ENCODE data around the gene NOSTRIN. TPM values are rescaled to one million over a fixed set of nuclear protein-coding genes. Genes with fewer than 3 reads are reported as not detected.

The NOSTRIN gene
- total RNA-seq, 1 experiment from 2014 or later = 3.1 TPM

DNA sequence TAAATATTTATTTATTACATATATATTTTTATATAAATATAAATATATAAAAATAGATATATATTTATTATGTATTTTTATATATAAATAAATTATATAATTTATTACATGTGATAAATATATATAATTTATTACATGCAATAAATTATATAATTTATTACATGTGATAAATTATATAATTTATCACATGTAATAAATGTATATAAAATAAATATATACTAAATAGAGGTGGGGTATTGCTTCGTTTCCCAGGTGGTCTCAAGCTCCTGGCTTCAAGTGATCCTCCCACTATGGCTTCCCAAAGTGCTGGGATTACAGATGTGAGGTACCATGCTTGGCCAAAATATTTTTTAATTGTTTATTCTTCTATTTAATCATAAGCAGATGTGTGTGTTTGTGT, 95.0 kb downstream of the NOSTRIN start (continued):
- TF ChIP-seq EZH2 (IDR thresholded peaks at IDR 0.05) (no peak), POLR2AphosphoS5 (IDR thresholded peaks at IDR 0.05; ENCODE audit: low read depth, low read length) (no peak)

DNA sequence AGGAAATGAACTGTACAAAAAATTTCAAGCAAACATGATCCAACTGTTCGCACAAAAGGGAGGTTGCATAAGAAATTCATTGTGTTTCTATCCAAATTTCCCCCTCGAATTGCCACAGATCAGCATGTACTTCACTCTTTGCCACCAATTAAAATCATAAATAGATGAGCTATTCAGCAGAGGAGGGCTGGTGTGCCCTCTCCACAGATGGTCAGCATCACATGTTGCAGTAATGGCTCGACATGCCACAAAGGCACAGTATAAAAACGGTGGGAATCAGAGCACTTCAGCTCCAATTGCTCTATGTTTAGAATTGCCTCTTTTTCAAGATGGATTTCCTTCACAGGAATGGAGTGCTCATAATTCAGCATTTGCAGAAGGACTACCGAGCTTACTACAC, 98.6 kb downstream of the NOSTRIN start, which contains the start of gene G6PC2:
TSS of gene G6PC2 (plus strand) at position 289 of the 400 bp plus-strand sequence. CDS start at position 330, 41 bp downstream.
- BruUV-seq (replicated peaks) = no TSS peak
- ATAC-seq (no peak), DNase-seq (ENCODE audit: low read depth, low spot score) (no peak)
- Histone ChIP-seq H3K4me1 (ENCODE audit: control insufficient read depth in 1 of 2, insufficient read depth in 2 of 2, low read length in 2 of 2) (no peaks in the 10 kb centered on the region), H3K9ac (ENCODE audit: low read length) (no peak within 1 kb of the TSS), H3K79me2 (ENCODE audit: insufficient read depth, low read length) (no peaks in the 10 kb centered on the region), H3K9me3 (ENCODE audit: control insufficient read depth in 1 of 2, insufficient read depth in 1 of 2, low read depth in 1 of 2, low read length in 2 of 2) (no peaks in the 10 kb centered on the region), H3K4me3 (replicated peaks in 1 of 2; ENCODE audit: low read depth in 1 of 2, low read length in 2 of 2) (no peak within 1 kb of the TSS), H3K27ac (ENCODE audit: low read depth, low read length) (no peak within 1 kb of the TSS), H2AFZ (ENCODE audit: low read depth, low read length, poor library complexity, severe bottlenecking) (no peak within 1 kb of the TSS), H3K9me2 (ENCODE audit: insufficient read depth) (no peaks in the 10 kb centered on the region), H3K36me3 (ENCODE audit: control insufficient read depth in 1 of 2, insufficient read depth in 2 of 2, low read length in 2 of 2) (no peaks in the 10 kb centered on the region), H4K20me1 (ENCODE audit: insufficient read depth) (no peaks in the 10 kb centered on the region), H3K27me3 (ENCODE audit: insufficient read depth, low read length) (no peaks in the 10 kb centered on the region), H3K4me2 (ENCODE audit: low read length) (no peak within 1 kb of the TSS)
- POLR2A ChIA-PET = no interaction called here
- TF ChIP-seq ELF1 (IDR thresholded peaks at IDR 0.05; ENCODE audit: borderline replicate concordance, low read depth) = no peak
- no peak for TF ChIP-seq EZH2 (IDR thresholded peaks at IDR 0.05)
- TF ChIP-seq ZFX (IDR thresholded peaks at IDR 0.05) = no peak
- TF ChIP-seq EGR1 (IDR thresholded peaks at IDR 0.05; ENCODE audit: low read depth) = no peak
- TF ChIP-seq YY1 (IDR thresholded peaks at IDR 0.05; ENCODE audit: extremely low read depth, insufficient replicate concordance, low read depth, low read length) = no peak
- TF ChIP-seq POLR2A (IDR thresholded peaks at IDR 0.05; ENCODE audit: borderline replicate concordance, extremely low read depth, insufficient read depth, insufficient read length) = no peak
- TF ChIP-seq SIN3A (IDR thresholded peaks at IDR 0.05; ENCODE audit: low read depth) = no peak
- no peak for TF ChIP-seq ZNF274 (IDR thresholded peaks at IDR 0.05; ENCODE audit: low read depth, low read length)
- TF ChIP-seq, protein P1, sequence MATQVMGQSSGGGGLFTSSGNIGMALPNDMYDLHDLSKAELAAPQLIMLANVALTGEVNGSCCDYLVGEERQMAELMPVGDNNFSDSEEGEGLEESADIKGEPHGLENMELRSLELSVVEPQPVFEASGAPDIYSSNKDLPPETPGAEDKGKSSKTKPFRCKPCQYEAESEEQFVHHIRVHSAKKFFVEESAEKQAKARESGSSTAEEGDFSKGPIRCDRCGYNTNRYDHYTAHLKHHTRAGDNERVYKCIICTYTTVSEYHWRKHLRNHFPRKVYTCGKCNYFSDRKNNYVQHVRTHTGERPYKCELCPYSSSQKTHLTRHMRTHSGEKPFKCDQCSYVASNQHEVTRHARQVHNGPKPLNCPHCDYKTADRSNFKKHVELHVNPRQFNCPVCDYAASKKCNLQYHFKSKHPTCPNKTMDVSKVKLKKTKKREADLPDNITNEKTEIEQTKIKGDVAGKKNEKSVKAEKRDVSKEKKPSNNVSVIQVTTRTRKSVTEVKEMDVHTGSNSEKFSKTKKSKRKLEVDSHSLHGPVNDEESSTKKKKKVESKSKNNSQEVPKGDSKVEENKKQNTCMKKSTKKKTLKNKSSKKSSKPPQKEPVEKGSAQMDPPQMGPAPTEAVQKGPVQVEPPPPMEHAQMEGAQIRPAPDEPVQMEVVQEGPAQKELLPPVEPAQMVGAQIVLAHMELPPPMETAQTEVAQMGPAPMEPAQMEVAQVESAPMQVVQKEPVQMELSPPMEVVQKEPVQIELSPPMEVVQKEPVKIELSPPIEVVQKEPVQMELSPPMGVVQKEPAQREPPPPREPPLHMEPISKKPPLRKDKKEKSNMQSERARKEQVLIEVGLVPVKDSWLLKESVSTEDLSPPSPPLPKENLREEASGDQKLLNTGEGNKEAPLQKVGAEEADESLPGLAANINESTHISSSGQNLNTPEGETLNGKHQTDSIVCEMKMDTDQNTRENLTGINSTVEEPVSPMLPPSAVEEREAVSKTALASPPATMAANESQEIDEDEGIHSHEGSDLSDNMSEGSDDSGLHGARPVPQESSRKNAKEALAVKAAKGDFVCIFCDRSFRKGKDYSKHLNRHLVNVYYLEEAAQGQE (IDR thresholded peaks at IDR 0.05; ENCODE audit: low read depth) = no peak
- TF ChIP-seq, protein P2, sequence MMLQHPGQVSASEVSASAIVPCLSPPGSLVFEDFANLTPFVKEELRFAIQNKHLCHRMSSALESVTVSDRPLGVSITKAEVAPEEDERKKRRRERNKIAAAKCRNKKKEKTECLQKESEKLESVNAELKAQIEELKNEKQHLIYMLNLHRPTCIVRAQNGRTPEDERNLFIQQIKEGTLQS (IDR thresholded peaks at IDR 0.05) = no peak
- TF ChIP-seq, protein P3, sequence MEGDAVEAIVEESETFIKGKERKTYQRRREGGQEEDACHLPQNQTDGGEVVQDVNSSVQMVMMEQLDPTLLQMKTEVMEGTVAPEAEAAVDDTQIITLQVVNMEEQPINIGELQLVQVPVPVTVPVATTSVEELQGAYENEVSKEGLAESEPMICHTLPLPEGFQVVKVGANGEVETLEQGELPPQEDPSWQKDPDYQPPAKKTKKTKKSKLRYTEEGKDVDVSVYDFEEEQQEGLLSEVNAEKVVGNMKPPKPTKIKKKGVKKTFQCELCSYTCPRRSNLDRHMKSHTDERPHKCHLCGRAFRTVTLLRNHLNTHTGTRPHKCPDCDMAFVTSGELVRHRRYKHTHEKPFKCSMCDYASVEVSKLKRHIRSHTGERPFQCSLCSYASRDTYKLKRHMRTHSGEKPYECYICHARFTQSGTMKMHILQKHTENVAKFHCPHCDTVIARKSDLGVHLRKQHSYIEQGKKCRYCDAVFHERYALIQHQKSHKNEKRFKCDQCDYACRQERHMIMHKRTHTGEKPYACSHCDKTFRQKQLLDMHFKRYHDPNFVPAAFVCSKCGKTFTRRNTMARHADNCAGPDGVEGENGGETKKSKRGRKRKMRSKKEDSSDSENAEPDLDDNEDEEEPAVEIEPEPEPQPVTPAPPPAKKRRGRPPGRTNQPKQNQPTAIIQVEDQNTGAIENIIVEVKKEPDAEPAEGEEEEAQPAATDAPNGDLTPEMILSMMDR (IDR thresholded peaks at IDR 0.05 in 2 of 3, conservative IDR thresholded peaks at IDR 0.05 in 1 of 3; ENCODE audit: borderline replicate concordance in 1 of 3, insufficient read depth in 1 of 3, low read depth in 2 of 3, low read length in 2 of 3) = no peak
- no peak for TF ChIP-seq EZH2phosphoT487 (IDR thresholded peaks at IDR 0.05; ENCODE audit: borderline replicate concordance)
- TF ChIP-seq, protein P4, sequence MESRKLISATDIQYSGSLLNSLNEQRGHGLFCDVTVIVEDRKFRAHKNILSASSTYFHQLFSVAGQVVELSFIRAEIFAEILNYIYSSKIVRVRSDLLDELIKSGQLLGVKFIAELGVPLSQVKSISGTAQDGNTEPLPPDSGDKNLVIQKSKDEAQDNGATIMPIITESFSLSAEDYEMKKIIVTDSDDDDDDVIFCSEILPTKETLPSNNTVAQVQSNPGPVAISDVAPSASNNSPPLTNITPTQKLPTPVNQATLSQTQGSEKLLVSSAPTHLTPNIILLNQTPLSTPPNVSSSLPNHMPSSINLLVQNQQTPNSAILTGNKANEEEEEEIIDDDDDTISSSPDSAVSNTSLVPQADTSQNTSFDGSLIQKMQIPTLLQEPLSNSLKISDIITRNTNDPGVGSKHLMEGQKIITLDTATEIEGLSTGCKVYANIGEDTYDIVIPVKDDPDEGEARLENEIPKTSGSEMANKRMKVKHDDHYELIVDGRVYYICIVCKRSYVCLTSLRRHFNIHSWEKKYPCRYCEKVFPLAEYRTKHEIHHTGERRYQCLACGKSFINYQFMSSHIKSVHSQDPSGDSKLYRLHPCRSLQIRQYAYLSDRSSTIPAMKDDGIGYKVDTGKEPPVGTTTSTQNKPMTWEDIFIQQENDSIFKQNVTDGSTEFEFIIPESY (IDR thresholded peaks at IDR 0.05; ENCODE audit: extremely low read depth, insufficient replicate concordance, low read length) = no peak
- no peak for TF ChIP-seq RAD21 (IDR thresholded peaks at IDR 0.05; ENCODE audit: low read depth)
- no peak for TF ChIP-seq SRF (IDR thresholded peaks at IDR 0.05; ENCODE audit: low read depth)
- TF ChIP-seq CBX3 (IDR thresholded peaks at IDR 0.05; ENCODE audit: low read depth) = no peak
- no peak for TF ChIP-seq FOSL1 (IDR thresholded peaks at IDR 0.05; ENCODE audit: low read depth)
- no peak for TF ChIP-seq TCF7L2 (IDR thresholded peaks at IDR 0.05; ENCODE audit: borderline replicate concordance, extremely low read depth, insufficient read depth, insufficient read length)
- TF ChIP-seq POLR2AphosphoS5 (IDR thresholded peaks at IDR 0.05; ENCODE audit: low read depth, low read length) = no peak
- RAD21 ChIA-PET (ENCODE audit: low non-redundant PET in 1 of 2, low total read pairs in 2 of 2, uncharacterized antibody in 2 of 2, unreplicated experiment in 2 of 2) = no interaction called here
- CTCF ChIA-PET = no interaction called here
- intact Hi-C loops (cut with micrococcal nuclease) = no loop called here

Data from HCT116 (cell line).